Fibroblast of pulmonary artery (primary cell): Measurements from ENCODE around the gene NBL1.
"Not testable (repeated sequence)": the region's sequence is repeated elsewhere in the genome, so short reads cannot be mapped to it uniquely, and the experiment has no call there.

Source experiments
- DNase-seq: peaks from one replicate; pipeline ENCODE4 v3.0.0-alpha.2; 2010; ENCODE audit warnings: low read depth
- H3K4me3 ChIP-seq: replicated peaks from 2 replicates; pipeline ENCODE4 v1.5.1; 2011; ENCODE audit warnings: low read depth, mild to moderate bottlenecking, control low read depth, low read length, moderate library complexity
- CTCF ChIP-seq: IDR thresholded peaks from 2 replicates; pipeline ENCODE4 v1.5.1; 2011; ENCODE audit warnings: mild to moderate bottlenecking, control low read depth, low read length, inconsistent platforms; ENCODE audit errors: missing control alignments

NBL1 gene

GRCh38 chr1:19621274-19621950, 22.7 kb upstream of the NBL1 start:
- H3K4me3 ChIP-seq = no peak overlapping the region
- TF ChIP-seq CTCF = no peak
- DNase-seq = no peak

- no peak for DNase-seq
- H3K4me3 ChIP-seq = no peak overlapping the region
- TF ChIP-seq CTCF = no peak
Observed at GRCh38 chr1:19622204-19622603, 21.9 kb upstream of the NBL1 start.

GRCh38 chr1:19623523-19623922, 20.6 kb upstream of the NBL1 start:
- no peak overlapping the region for H3K4me3 ChIP-seq
- TF ChIP-seq CTCF = no peak
- DNase-seq = no peak

- DNase-seq = no peak
- no peak overlapping the region for H3K4me3 ChIP-seq
- no peak for TF ChIP-seq CTCF
Observed at GRCh38 chr1:19625291-19625937, 18.7 kb upstream of the NBL1 start.

GRCh38 chr1:19628879-19629278, 15.2 kb upstream of the NBL1 start:
- no peak for TF ChIP-seq CTCF
- H3K4me3 ChIP-seq = no peak overlapping the region

GRCh38 chr1:19629357-19629756, 14.8 kb upstream of the NBL1 start:
- TF ChIP-seq CTCF = no peak
- no peak overlapping the region for H3K4me3 ChIP-seq
- DNase-seq = no peak

More at GRCh38 chr1:19628879-19629278, 15.2 kb upstream of the NBL1 start:
- DNase-seq = no peak

GRCh38 chr1:19630192-19630591, 13.9 kb upstream of the NBL1 start:
- DNase-seq, H3K4me3 ChIP-seq: not testable (repeated sequence)
